ENCODE data around the gene BORA.
"Not testable (repeated sequence)": the region's sequence is repeated elsewhere in the genome, so short reads cannot be mapped to it uniquely, and the experiment has no call there.

BORA gene

GRCh38 chr13:72693832-72694231 lies 33.9 kb upstream of the BORA start:
- DNase-seq (ENCODE audit: low spot score) = no peak
- ChIA-PET POLR2A (ENCODE audit: low non-redundant PET) (no interaction called here), CTCF (interaction anchor here (0.7 kb wide), 1 partner anchor 1822 kb away, joined by 5 read pairs; no protein-coding TSS in a partner anchor)
- no peak for TF ChIP-seq CTCF (conservative IDR thresholded peaks at IDR 0.05; ENCODE audit: low read depth)
- H3K27ac ChIP-seq = no peak overlapping the region

- no peak overlapping the region for H3K27ac ChIP-seq
- ChIA-PET POLR2A (ENCODE audit: low non-redundant PET) (no interaction called here), CTCF (no interaction called here)
- DNase-seq (ENCODE audit: low spot score) = no peak
- TF ChIP-seq CTCF (conservative IDR thresholded peaks at IDR 0.05; ENCODE audit: low read depth) = no peak
Observed at GRCh38 chr13:72694314-72694713, 33.4 kb upstream of the BORA start.

GRCh38 chr13:72696579-72696978 lies 31.1 kb upstream of the BORA start:
- CTCF ChIA-PET = interaction anchor here (0.6 to 0.7 kb wide), 2 partner anchors 367 to 958 kb away, joined by 3 read pairs; no protein-coding TSS in a partner anchor

GRCh38 chr13:72698164-72698563 lies 29.6 kb upstream of the BORA start:
- DNase-seq (ENCODE audit: low spot score) = no peak
- CTCF ChIA-PET = no interaction called here
- TF ChIP-seq CTCF (conservative IDR thresholded peaks at IDR 0.05; ENCODE audit: low read depth) = no peak
- POLR2A ChIA-PET (ENCODE audit: low non-redundant PET) = no interaction called here
- no peak overlapping the region for H3K27ac ChIP-seq

More at GRCh38 chr13:72696579-72696978, 31.1 kb upstream of the BORA start:
- POLR2A ChIA-PET (ENCODE audit: low non-redundant PET) = no interaction called here
- peak; percentile 41; the same call in 1 of the 2 replicates for TF ChIP-seq CTCF (conservative IDR thresholded peaks at IDR 0.05; ENCODE audit: low read depth)
- DNase-seq (ENCODE audit: low spot score) = no peak
- no peak overlapping the region for H3K27ac ChIP-seq

GRCh38 chr13:72700509-72700908 lies 27.2 kb upstream of the BORA start:
- no peak overlapping the region for H3K27ac ChIP-seq
- no peak for TF ChIP-seq CTCF (conservative IDR thresholded peaks at IDR 0.05; ENCODE audit: low read depth)
- ChIA-PET CTCF (no interaction called here), POLR2A (ENCODE audit: low non-redundant PET) (no interaction called here)
- no peak for DNase-seq (ENCODE audit: low spot score)

GRCh38 chr13:72716776-72717175 lies 10.9 kb upstream of the BORA start:
- DNase-seq (ENCODE audit: low spot score) = no peak
- CTCF ChIA-PET = no interaction called here
- no peak overlapping the region for H3K27ac ChIP-seq
- POLR2A ChIA-PET (ENCODE audit: low non-redundant PET) = no interaction called here
- no peak for TF ChIP-seq CTCF (conservative IDR thresholded peaks at IDR 0.05; ENCODE audit: low read depth)

GRCh38 chr13:72726185-72726584 lies 1.5 kb upstream of the BORA start:
- DNase-seq (ENCODE audit: low spot score); H3K27ac ChIP-seq; POLR2A ChIA-PET (ENCODE audit: low non-redundant PET): not testable (repeated sequence)
- CTCF ChIA-PET = interaction anchor here (0.5 kb wide), 1 partner anchor 10 kb away, joined by 3 read pairs; no protein-coding TSS in a partner anchor

All from RWPE1 (cell line).